ENCODE results near the gene ZNF709.
A peak's percentile ranks its signal among the peaks of the same experiment; 100 is the strongest.
"Not testable (repeated sequence)": the region's sequence is repeated elsewhere in the genome, so short reads cannot be mapped to it uniquely, and the experiment has no call there.

Gene ZNF709

DNA sequence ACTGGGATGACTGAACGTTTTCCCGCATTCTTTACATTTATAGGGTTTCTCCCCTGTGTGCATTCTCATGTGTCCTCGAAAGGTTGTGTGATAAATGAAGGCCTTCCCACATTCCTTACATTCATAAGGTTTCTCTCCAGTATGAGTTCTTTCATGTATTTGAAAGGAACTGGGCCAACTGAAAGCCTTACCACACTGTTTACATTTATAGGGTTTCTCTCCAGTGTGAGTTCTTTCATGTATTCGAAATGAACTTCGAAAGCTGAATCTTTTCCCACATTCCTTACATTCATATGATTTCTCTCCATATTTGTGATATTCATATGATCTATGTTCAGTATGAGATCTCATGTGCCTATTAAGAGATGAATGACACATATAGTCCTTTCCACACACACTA lies 19.4 kb downstream of the ZNF709 start:
- H3K4me3 ChIP-seq, result no peak overlapping the region
- no peak for DNase-seq (ENCODE audit: low read depth, low spot score)
- TF ChIP-seq POLR2AphosphoS5 (IDR thresholded peaks at IDR 0.05; ENCODE audit: borderline replicate concordance, low read depth, low read length) (no peak), EZH2 (IDR thresholded peaks at IDR 0.05) (no peak), FOXP2 (optimal IDR thresholded peaks at IDR 0.05; ENCODE audit: control extremely low read depth, extremely low read length, insufficient read depth) (no peak)
- H3K27ac ChIP-seq, result no peak overlapping the region
- H3K9me3 ChIP-seq (ENCODE audit: low read depth, low read length), result peaks cover 14% of the 10 kb centered on the region; the same call in 1 of the 2 replicates
- peaks cover 8% of the 10 kb centered on the region; the same call in 1 of the 2 replicates for H3K36me3 ChIP-seq (ENCODE audit: insufficient read depth, low read length)
- H3K9ac ChIP-seq (ENCODE audit: insufficient read length), result no peak overlapping the region

DNA sequence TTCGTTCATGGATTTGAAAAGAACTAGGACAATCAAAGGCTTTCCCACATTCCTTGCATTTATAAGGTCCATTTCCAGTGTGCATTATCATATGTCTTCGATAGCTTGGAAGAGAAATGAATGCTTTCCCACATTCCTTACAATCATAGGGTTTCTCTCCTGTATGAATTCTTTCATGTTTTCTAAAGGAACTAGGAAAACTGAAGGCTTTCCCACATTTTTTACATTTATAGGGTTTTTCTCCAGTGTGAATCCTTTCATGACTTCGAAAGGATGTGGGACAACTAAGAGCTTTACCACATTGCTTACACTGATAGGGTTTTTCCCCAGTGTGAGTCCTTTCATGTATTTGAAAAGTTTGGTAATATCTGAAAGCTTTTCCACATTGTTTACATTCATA lies 19.8 kb downstream of the ZNF709 start:
- Histone ChIP-seq H3K9me3 (ENCODE audit: low read depth, low read length) (peaks cover 14% of the 10 kb centered on the region; the same call in 1 of the 2 replicates), H3K36me3 (ENCODE audit: insufficient read depth, low read length) (peaks cover 8% of the 10 kb centered on the region; the same call in 1 of the 2 replicates)
- TF ChIP-seq POLR2AphosphoS5 (IDR thresholded peaks at IDR 0.05; ENCODE audit: borderline replicate concordance, low read depth, low read length), result no peak
- no peak for TF ChIP-seq EZH2 (IDR thresholded peaks at IDR 0.05)
- no peak for TF ChIP-seq FOXP2 (optimal IDR thresholded peaks at IDR 0.05; ENCODE audit: control extremely low read depth, extremely low read length, insufficient read depth)

DNA sequence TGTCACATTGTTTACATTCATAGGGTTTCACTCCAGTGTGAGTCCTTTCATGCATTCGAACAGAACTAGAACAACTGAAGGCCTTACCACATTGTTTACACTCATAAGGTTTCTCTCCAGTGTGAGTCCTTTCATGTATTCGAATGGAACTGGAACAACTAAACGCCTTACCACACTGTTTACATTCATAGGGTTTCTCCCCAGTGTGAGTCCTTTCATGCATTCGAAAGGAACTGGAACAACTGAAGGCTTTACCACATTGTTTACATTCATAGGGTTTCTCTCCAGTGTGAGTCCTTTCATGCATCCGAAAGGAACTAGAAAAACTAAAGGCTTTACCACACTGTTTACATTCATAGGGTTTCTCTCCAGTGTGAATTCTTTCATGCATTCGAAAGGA lies 20.5 kb downstream of the ZNF709 start:
- H3K9ac ChIP-seq (ENCODE audit: insufficient read length); H3K4me3 ChIP-seq; H3K27ac ChIP-seq; DNase-seq (ENCODE audit: low read depth, low spot score); H3K36me3 ChIP-seq (ENCODE audit: insufficient read depth, low read length): not testable (repeated sequence)
- peaks cover 14% of the 10 kb centered on the region; the same call in 1 of the 2 replicates for H3K9me3 ChIP-seq (ENCODE audit: low read depth, low read length)

More for the DNA sequence above, 19.8 kb downstream of the ZNF709 start:
- Histone ChIP-seq H3K4me3 (no peak overlapping the region), H3K27ac (no peak overlapping the region), H3K9ac (ENCODE audit: insufficient read length) (no peak overlapping the region)
- DNase-seq (ENCODE audit: low read depth, low spot score), result no peak

DNA sequence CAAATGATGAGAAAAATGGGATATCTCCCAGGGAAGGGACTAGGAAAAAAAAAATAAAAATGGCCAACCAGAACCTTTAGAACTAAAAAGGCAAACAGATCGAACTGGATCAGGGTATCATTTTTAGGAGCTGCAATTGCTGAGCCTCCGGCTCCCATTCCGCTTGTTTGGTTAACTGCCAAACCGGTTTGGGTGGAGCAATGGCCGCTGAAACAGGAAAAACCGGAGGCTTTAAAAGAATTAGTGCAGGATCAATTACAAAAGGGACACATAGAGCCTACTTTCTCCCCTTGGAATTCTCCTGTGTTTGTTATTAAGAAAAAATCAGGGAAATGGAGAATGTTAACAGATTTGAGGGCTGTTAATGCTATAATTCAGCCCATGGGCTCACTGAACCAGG lies 31.1 kb downstream of the ZNF709 start:
- no peak overlapping the region for H3K27ac ChIP-seq
- TF ChIP-seq EZH2 (IDR thresholded peaks at IDR 0.05) (no peak), FOXP2 (optimal IDR thresholded peaks at IDR 0.05; ENCODE audit: control extremely low read depth, extremely low read length, insufficient read depth) (no peak), POLR2AphosphoS5 (IDR thresholded peaks at IDR 0.05; ENCODE audit: borderline replicate concordance, low read depth, low read length) (no peak)
- no peak for DNase-seq (ENCODE audit: low read depth, low spot score)
- H3K9ac ChIP-seq (ENCODE audit: insufficient read length), result no peak overlapping the region
- H3K4me3 ChIP-seq, result no peak overlapping the region
- H3K36me3 ChIP-seq (ENCODE audit: insufficient read depth, low read length), result no peaks in the 10 kb centered on the region
- no peaks in the 10 kb centered on the region for H3K9me3 ChIP-seq (ENCODE audit: low read depth, low read length)

DNA sequence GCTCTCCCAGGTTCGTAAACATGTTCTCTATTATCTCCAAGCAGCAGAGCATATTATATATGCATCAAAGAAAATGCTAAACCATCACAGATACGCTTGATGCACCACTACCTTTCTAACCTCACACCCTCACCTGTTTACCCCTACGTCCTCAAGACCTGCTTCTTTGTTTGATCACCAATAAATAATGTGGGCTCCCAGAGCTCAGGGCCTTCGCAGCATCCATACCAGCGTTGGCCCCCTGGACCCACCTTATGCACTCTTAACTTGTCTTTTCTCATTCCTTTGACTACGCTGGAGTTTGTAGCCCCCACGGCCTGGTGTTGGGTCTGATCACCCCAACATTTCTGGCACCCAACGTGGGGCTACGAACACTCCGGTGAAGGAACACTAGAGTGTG lies 33.8 kb downstream of the ZNF709 start:
- TF ChIP-seq POLR2AphosphoS5 (IDR thresholded peaks at IDR 0.05; ENCODE audit: borderline replicate concordance, low read depth, low read length) (no peak), FOXP2 (optimal IDR thresholded peaks at IDR 0.05; ENCODE audit: control extremely low read depth, extremely low read length, insufficient read depth) (no peak), EZH2 (IDR thresholded peaks at IDR 0.05) (no peak)
- Histone ChIP-seq H3K4me3 (no peak overlapping the region), H3K36me3 (ENCODE audit: insufficient read depth, low read length) (no peaks in the 10 kb centered on the region), H3K9ac (ENCODE audit: insufficient read length) (no peak overlapping the region), H3K9me3 (ENCODE audit: low read depth, low read length) (no peaks in the 10 kb centered on the region), H3K27ac (no peak overlapping the region)
- DNase-seq (ENCODE audit: low read depth, low spot score), result no peak

DNA sequence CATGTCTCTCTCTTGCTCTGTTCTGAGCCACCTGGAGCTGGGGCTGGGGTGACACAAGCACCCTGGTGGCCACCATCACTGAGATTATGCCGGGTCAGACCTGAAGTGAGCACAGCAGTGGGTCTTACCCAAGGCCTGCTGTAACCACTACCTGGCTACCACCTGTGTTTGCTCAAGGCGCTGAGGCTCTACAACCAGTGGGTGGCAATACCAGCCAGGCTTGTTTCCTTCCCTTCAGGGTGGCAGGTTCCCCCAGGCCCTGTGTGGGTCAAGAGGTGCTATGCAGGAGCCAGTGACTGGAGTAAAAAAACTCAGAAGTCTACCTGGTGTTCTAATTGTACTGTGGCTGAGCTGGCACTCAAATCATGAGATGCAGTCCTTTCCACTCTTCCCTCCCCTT lies 35.8 kb downstream of the ZNF709 start:
- TF ChIP-seq FOXP2 (optimal IDR thresholded peaks at IDR 0.05; ENCODE audit: control extremely low read depth, extremely low read length, insufficient read depth) (no peak), EZH2 (IDR thresholded peaks at IDR 0.05) (no peak), POLR2AphosphoS5 (IDR thresholded peaks at IDR 0.05; ENCODE audit: borderline replicate concordance, low read depth, low read length) (no peak)
- no peak overlapping the region for H3K4me3 ChIP-seq
- DNase-seq (ENCODE audit: low read depth, low spot score), result no peak
- H3K36me3 ChIP-seq (ENCODE audit: insufficient read depth, low read length), result no peaks in the 10 kb centered on the region
- no peak overlapping the region for H3K27ac ChIP-seq
- no peak overlapping the region for H3K9ac ChIP-seq (ENCODE audit: insufficient read length)
- H3K9me3 ChIP-seq (ENCODE audit: low read depth, low read length), result no peaks in the 10 kb centered on the region

DNA sequence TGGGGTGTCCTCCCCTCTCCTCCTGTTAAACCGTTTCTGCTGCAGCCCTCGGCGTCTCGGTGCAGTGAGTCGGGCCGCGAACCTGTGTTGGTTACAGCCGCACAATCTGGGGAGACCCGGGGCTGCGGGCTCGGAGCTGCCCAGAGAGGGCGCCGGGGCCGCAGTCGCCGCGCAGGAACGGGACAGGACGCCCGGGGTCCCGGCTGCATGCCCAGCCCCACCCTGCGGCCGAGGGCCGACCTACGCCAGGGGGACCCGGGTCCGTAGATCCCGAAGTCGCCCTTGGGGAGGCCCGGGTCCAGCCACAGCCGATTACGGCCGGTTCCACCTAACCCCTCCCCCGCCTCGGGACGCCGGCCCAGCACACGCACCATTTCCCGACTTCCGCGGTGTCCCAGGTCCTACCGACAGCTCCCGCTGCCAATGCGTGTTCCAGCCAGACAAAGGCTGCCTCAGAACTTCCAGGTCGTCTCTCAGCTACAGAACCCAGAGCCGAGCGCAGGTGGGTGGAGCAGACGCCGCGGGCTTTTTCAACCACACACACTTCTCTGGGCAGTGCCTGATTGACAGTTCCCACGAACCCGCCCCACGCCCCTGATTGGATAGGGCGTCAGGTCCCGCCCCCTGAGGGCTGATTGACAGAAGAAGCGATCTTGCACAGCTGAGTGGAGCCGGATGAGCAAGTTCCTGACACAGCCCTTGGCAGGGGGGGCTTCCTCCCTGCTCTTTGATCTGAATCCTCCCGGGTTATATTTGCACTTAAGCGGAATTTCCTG lies 43.9 kb downstream of the ZNF709 start, which contains the start of gene ZNF443:
ZNF443 (minus strand) TSS at position 481 of the 776 bp plus-strand sequence; CDS start at position 374, 107 bp downstream.
- no peaks in the 10 kb centered on the region for H3K36me3 ChIP-seq (ENCODE audit: insufficient read depth, low read length)
- peak; percentile 47; the same call in 1 of the 2 replicates for TF ChIP-seq POLR2AphosphoS5 (IDR thresholded peaks at IDR 0.05; ENCODE audit: borderline replicate concordance, low read depth, low read length)
- no peak for TF ChIP-seq EZH2 (IDR thresholded peaks at IDR 0.05)
- TF ChIP-seq FOXP2 (optimal IDR thresholded peaks at IDR 0.05; ENCODE audit: control extremely low read depth, extremely low read length, insufficient read depth), result no peak
- peak; percentile 71 for DNase-seq (ENCODE audit: low read depth, low spot score)
- no peak within 1 kb of the TSS for H3K27ac ChIP-seq
- H3K9ac ChIP-seq (ENCODE audit: insufficient read length), result peak within 1 kb of the TSS; percentile 55
- H3K9me3 ChIP-seq (ENCODE audit: low read depth, low read length), result no peaks in the 10 kb centered on the region
- peak within 1 kb of the TSS; percentile 82 for H3K4me3 ChIP-seq

DNA sequence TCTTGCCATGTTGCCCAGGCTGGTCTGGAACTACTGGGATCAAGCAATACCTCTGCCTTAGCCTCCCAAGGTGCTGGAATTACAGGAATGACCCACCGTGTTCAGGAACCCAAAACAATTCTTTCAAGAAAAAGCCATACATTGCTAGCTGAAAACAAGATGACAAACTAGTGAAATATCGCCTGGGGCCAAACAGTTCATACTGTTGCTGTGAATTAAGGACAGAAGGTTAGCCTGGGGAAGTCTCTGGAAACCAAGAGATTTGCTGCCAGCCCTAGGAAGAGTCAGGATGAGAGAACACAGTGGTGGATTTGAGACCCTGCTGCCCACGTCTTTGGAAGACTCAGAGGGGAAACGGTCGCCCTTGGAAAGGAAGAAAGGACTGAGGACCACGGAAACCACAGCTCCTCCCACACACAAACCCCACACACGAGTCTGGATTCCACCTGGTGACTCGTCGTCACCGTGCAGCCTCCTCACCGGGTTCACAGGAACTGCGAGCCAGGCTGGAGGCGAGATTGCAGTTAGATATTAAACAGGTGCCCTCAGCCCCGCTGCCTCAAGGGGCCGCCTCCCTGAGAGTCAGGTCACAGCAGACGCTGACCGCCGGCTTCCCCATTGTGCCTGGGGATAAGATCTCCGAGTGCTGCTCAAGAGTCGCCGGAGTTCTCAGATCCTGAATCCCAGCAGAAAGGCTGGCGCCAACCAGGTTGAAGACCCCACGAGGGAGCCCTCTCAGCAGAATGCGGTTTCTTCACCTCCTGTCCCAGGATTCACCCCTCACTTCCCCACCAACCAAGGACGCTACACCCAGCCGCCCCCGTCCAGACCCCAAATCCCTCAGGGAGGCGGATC lies 44.7 kb downstream of the ZNF709 start:
- H3K27ac ChIP-seq; H3K9ac ChIP-seq (ENCODE audit: insufficient read length); DNase-seq (ENCODE audit: low read depth, low spot score); H3K9me3 ChIP-seq (ENCODE audit: low read depth, low read length); H3K36me3 ChIP-seq (ENCODE audit: insufficient read depth, low read length): not testable (repeated sequence)
- H3K4me3 ChIP-seq, result peak overlapping the region; percentile 82

DNA sequence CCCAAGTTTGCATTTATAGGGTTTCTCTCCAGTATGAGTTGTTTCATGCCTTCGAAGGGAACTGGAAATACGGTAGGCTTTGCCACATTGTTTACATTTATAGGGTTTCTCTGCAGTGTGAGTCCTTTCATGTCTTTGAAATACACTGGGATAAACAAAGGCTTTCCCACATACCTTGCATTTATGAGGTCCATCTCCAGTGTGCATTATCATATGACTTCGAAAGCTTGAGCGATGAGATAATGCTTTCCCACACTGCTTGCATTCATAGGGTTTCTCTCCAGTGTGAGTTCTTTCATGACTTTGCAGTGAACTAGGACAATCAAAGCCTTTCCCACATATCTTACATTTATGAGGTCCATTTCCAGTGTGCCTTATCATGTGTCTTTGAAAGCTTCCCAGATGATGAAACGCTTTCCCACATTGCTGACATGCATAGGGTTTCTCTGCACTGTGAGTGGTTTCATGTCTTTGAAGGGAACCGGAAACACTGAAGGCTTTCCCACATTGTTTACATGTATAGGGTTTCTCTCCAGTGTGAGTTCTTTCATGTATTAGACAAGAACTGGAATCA lies 53.8 kb downstream of the ZNF709 start:
- H3K9me3 ChIP-seq (ENCODE audit: low read depth, low read length); H3K27ac ChIP-seq: not testable (repeated sequence)

More for the DNA sequence above, 53.8 kb downstream of the ZNF709 start:
- H3K36me3 ChIP-seq (ENCODE audit: insufficient read depth, low read length); H3K9ac ChIP-seq (ENCODE audit: insufficient read length); H3K4me3 ChIP-seq; DNase-seq (ENCODE audit: low read depth, low spot score): not testable (repeated sequence)
